GM12801 (cell line): ENCODE measurements around the gene ABCA9.

Source experiments
- TF ChIP-seq, protein P1 (sequence below): IDR thresholded peaks from one replicate; pipeline ENCODE4 v1.5.1; 2011; ENCODE audit warnings: control low read depth; ENCODE audit not compliant: insufficient read length; ENCODE audit errors: extremely low read depth

The ABCA9 gene

DNA sequence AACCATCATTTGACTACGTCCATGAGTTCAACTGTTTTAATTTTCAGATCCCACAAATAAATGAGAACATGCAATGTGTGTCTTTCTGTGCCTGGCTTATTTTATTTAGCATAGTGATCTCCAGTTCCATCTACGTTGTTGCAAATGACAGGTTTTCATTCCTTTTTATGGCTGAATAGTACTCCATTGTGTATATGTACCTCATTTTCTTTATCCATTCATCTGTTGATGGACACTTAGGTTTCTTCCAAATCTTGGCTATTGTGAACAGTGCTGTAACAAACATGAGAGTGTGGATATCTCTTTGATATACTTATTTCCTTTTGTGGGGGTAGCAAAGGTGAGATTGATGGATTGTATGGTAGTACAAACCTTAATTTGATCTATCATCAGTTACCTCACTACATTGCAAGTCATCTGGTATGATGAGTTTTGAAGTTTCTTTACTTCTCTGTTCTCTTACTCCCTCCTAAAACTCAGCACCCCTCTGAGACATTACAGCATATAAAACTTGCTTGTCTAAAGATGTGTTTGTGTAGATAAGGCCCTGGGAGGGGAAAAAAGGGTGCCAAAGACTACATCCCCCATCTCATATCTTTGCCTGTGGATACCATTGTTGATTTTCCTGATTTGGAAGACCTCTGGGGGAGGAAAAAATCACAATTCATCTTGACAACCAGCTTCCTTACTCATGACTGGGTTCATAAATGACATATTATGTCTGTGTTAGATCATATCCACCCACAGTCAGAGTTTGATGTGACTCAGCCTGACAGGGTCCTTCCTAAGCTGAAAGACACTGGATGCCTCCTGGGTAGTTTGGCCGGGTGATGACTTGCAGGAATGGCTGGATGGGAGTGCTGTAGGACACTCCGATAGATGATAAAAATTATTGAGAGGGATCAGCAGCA is 47.6 kb downstream of the ABCA9 start:
- TF ChIP-seq, protein P1, sequence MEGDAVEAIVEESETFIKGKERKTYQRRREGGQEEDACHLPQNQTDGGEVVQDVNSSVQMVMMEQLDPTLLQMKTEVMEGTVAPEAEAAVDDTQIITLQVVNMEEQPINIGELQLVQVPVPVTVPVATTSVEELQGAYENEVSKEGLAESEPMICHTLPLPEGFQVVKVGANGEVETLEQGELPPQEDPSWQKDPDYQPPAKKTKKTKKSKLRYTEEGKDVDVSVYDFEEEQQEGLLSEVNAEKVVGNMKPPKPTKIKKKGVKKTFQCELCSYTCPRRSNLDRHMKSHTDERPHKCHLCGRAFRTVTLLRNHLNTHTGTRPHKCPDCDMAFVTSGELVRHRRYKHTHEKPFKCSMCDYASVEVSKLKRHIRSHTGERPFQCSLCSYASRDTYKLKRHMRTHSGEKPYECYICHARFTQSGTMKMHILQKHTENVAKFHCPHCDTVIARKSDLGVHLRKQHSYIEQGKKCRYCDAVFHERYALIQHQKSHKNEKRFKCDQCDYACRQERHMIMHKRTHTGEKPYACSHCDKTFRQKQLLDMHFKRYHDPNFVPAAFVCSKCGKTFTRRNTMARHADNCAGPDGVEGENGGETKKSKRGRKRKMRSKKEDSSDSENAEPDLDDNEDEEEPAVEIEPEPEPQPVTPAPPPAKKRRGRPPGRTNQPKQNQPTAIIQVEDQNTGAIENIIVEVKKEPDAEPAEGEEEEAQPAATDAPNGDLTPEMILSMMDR: no peak

DNA sequence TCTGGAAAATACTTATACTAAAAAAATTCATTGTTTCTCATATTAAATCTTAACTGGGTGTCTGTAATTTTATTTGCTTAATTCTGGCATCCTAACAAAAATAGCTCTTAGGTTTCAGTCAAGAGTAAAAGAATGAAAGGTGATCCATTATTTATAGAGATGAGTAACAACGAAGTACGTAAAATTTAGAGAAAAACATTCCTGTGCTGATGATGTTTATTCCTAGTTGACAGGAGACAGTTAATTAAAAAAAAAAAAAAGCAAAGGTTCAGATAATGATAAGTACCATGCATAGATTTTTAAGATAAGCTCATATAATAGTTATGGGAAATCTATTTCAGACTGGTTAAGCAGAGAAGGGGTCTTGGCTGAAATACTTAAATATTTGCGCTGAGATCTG is 50.8 kb downstream of the ABCA9 start:
- TF ChIP-seq, protein P1: no peak

- TF ChIP-seq, protein P1: no peak
Observed at GRCh38 chr17:68993112-68993511, 67.6 kb downstream of the ABCA9 start.

DNA sequence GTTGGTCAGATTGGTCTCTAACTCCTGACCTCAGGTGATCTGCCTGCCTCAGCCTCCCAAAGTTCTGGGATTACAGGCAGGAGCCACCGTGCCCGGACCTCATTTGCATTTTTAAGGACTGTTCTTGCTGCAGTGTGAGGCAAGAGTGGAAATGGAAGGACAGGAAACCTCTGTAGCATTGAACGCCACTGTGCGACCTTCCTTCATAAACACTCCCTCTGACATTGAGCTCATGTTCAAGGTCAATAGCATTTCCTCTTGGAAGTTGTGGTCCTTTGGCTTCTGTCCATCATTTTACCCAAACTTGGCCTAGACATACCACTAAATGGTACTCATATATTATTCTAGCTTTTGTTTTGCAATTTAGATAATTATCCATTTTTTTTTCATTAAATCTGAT is 72.8 kb downstream of the ABCA9 start:
- TF ChIP-seq, protein P1: no peak

DNA sequence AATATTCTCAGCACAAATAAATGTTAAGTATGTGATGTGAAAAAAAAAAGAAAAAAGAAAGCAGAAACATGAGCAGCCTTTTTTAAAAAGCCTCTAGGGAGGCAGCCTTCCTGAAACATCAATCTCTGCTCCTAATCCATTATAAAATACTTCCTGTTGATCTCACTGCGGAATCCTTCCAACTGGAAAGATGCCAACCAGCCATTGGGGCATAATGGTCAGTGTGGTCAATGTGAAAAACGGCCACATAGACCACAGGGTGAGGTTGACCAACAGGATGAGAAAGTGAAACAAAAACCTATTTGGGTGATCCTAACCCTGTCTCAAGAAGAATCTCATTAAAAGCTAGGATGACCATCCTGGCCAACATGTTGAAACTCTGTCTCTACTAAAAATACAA is 79.4 kb downstream of the ABCA9 start:
- TF ChIP-seq, protein P1: no peak

GRCh38 chr17:68973098-68973846 is 87.5 kb downstream of the ABCA9 start:
- TF ChIP-seq, protein P1: no peak

GRCh38 chr17:68972119-68972704 is 88.5 kb downstream of the ABCA9 start:
- TF ChIP-seq, protein P1: no peak
